Measurements from ENCODE around the gene SAMD8. TPM values are rescaled to one million over a fixed set of nuclear protein-coding genes. Genes with fewer than 3 reads are reported as not detected.

Gene SAMD8
- total and polyA plus RNA-seq, 2 of the 8 experiments (the other 6 are each of a cell fraction or from before 2014, with no cell fraction given), result 11.7 to 20.9 TPM

GRCh38 chr10:75176736-75177135 lies 65.3 kb downstream of the SAMD8 start:
- WGBS, 2 experiments (ENCODE audit: extremely low coverage in 1 of 2, insufficient coverage in 1 of 2, insufficient read length in 1 of 2, insufficient replicate concordance in 2 of 2, low coverage in 1 of 2, low lambda C conversion rate in 2 of 2, missing lambda C conversion rate in 1 of 2), result 100% methylated on average over 1 of the region's 1 CpG; no CpG with 5 or more reads in 1 of the 2 experiments
- Histone ChIP-seq H2BK5ac (ENCODE audit: low read depth, low read length) (no peak overlapping the region), H4K91ac (replicated peaks; ENCODE audit: insufficient read length, low read length) (no peak overlapping the region), H3K4me1 (replicated peaks in 1 of 4; ENCODE audit: control insufficient read depth in 3 of 4, insufficient read depth in 4 of 4, low read length in 3 of 4) (no peaks in the 10 kb centered on the region), H3K23me2 (ENCODE audit: low read depth, low read length) (no peaks in the 10 kb centered on the region), H4K20me1 (replicated peaks in 1 of 2; ENCODE audit: control insufficient read depth in 1 of 2, insufficient read depth in 2 of 2, low read length in 2 of 2) (peaks cover 0 to 2% of the 10 kb centered on the region in 2 experiments), H2BK20ac (ENCODE audit: low read length) (no peak overlapping the region), H3K23ac (ENCODE audit: insufficient read length) (no peak overlapping the region), H3K9ac (replicated peaks in 1 of 4; ENCODE audit: extremely low read depth in 1 of 4, low read depth in 3 of 4, low read length in 3 of 4) (no peak overlapping the region), H3K4me2 (ENCODE audit: insufficient read depth in 1 of 2, low read depth in 2 of 2, low read length in 2 of 2) (no peak overlapping the region), H2BK12ac (ENCODE audit: low read depth, low read length) (no peak overlapping the region), H3K4ac (replicated peaks; ENCODE audit: insufficient read length, low read depth, low read length) (no peak overlapping the region), H3K9me3 (ENCODE audit: insufficient read depth in 2 of 2, low read depth in 1 of 2, low read length in 1 of 2) (no peaks in the 10 kb centered on the region), H4K8ac (ENCODE audit: extremely low read depth, insufficient read depth, low read length) (no peak overlapping the region), H3K18ac (ENCODE audit: extremely low read depth, low read length) (no peak overlapping the region), H2BK15ac (ENCODE audit: low read length) (no peak overlapping the region), H3K79me1 (ENCODE audit: low read depth, low read length) (no peaks in the 10 kb centered on the region), H3K36me3 (ENCODE audit: control insufficient read depth in 2 of 4, insufficient read depth in 4 of 4, low read length in 3 of 4) (peaks cover 0 to 6% (median 0%) of the 10 kb centered on the region in 4 experiments; a peak in 2 of 8 replicates), H3K27me3 (replicated peaks in 1 of 4; ENCODE audit: control insufficient read depth in 3 of 4, extremely low read depth in 1 of 4, insufficient read depth in 3 of 4, low read length in 3 of 4) (no peaks in the 10 kb centered on the region), H3K56ac (replicated peaks; ENCODE audit: insufficient read length, low read depth, low read length) (no peak overlapping the region), H3K79me2 (ENCODE audit: control insufficient read depth in 1 of 2, insufficient read depth in 2 of 2, low read length in 2 of 2) (no peaks in the 10 kb centered on the region), H3K14ac (ENCODE audit: insufficient read length) (no peak overlapping the region), H3K4me3 (ENCODE audit: extremely low read depth in 1 of 4, insufficient read depth in 2 of 4, low read depth in 3 of 4, low read length in 4 of 4) (no peak overlapping the region), H2AFZ (ENCODE audit: low read length) (no peak overlapping the region), H4K5ac (ENCODE audit: insufficient read length, low read depth, low read length) (no peak overlapping the region), H2AK5ac (ENCODE audit: low read depth, low read length) (no peak overlapping the region), H3K27ac (ENCODE audit: low read depth, low read length) (no peak overlapping the region), H2BK120ac (replicated peaks; ENCODE audit: low read depth, low read length) (no peak overlapping the region)
- FAIRE-seq (no peak), DNase-seq (ENCODE audit: low read depth in 1 of 2, low spot score in 2 of 2) (no peak)
- POLR2A ChIA-PET (ENCODE audit: partially characterized antibody), result interaction anchor here (1.2 kb wide), 1 partner anchor 55 kb away, joined by 3 read pairs; no protein-coding TSS in a partner anchor
- CTCF ChIA-PET (ENCODE audit: partially characterized antibody), result interaction anchor here (0.7 to 0.9 kb wide), 2 partner anchors 10 to 11 kb away, joined by 3 read pairs; no protein-coding TSS in a partner anchor
- TF ChIP-seq ZNF274 (IDR thresholded peaks at IDR 0.05; ENCODE audit: borderline replicate concordance, extremely low read depth, low read length) (no peak), SIX5 (IDR thresholded peaks at IDR 0.05; ENCODE audit: low read depth, low read length) (no peak), CBX5 (IDR thresholded peaks at IDR 0.05; ENCODE audit: low read depth, low read length) (no peak), CTCF (IDR thresholded peaks at IDR 0.05; ENCODE audit: control extremely low read depth in 1 of 3, insufficient read depth in 1 of 3, low read depth in 1 of 3, low read length in 3 of 3) (no peak), EZH2 (IDR thresholded peaks at IDR 0.05; ENCODE audit: low read depth, low read length, severe bottlenecking) (no peak), SRF (IDR thresholded peaks at IDR 0.05; ENCODE audit: low read depth, low read length) (no peak), JUND (IDR thresholded peaks at IDR 0.05; ENCODE audit: low read length) (no peak), RBBP5 (IDR thresholded peaks at IDR 0.05; ENCODE audit: borderline replicate concordance, low read depth, low read length) (no peak), POLR2A (IDR thresholded peaks at IDR 0.05; ENCODE audit: control extremely low read depth in 1 of 2, low read depth in 2 of 2, low read length in 2 of 2) (no peak), SAP30 (IDR thresholded peaks at IDR 0.05; ENCODE audit: insufficient read depth, insufficient replicate concordance, low read length) (no peak), TAF7 (optimal IDR thresholded peaks at IDR 0.05; ENCODE audit: borderline replicate concordance, low read depth, low read length) (no peak), ASH2L (IDR thresholded peaks at IDR 0.05; ENCODE audit: low read length) (no peak)

All from H1 (cell line).